ENCODE measurements around the gene CXCL3. TPM values are rescaled to one million over a fixed set of nuclear protein-coding genes. Genes with fewer than 3 reads are reported as not detected.

Gene CXCL3
- total and polyA plus RNA-seq, 9 of the 15 experiments (the other 6 are each of a cell fraction or from before 2014, with no cell fraction given): 2.3 to 8.9 (median 6.1) TPM

- Histone ChIP-seq H3K27me3 (ENCODE audit: control insufficient read depth in 2 of 2, insufficient read depth in 2 of 2, low read length in 2 of 2) (no peaks in the 10 kb centered on the region), H3K9me3 (replicated peaks; ENCODE audit: control insufficient read depth, insufficient read depth, low read depth, low read length) (no peaks in the 10 kb centered on the region), H3K79me2 (ENCODE audit: control insufficient read depth, insufficient read depth, low read length) (no peaks in the 10 kb centered on the region), H3K27ac (ENCODE audit: extremely low read depth, low read depth, low read length) (no peak overlapping the region), H3K4me2 (ENCODE audit: insufficient read depth, low read length) (no peak overlapping the region), H3K4me3 (no peak overlapping the region), H4K20me1 (replicated peaks; ENCODE audit: control insufficient read depth, insufficient read depth, low read length) (no peaks in the 10 kb centered on the region), H2AFZ (ENCODE audit: low read depth, low read length) (no peak overlapping the region), H3K4me1 (replicated peaks in 1 of 2; ENCODE audit: control insufficient read depth in 2 of 2, insufficient read depth in 2 of 2, low read length in 2 of 2) (peaks cover 0 to 11% of the 10 kb centered on the region in 2 experiments; a peak in 3 of 5 replicates), H3K36me3 (ENCODE audit: control insufficient read depth, insufficient read depth, low read length) (no peaks in the 10 kb centered on the region; the same call in 2 of the 3 replicates), H3K9me1 (ENCODE audit: control insufficient read depth, insufficient read depth, low read length) (no peaks in the 10 kb centered on the region), H3K9ac (ENCODE audit: insufficient read depth in 1 of 2, low read depth in 2 of 2, low read length in 2 of 2) (no peak overlapping the region)
- POLR2A ChIA-PET: interaction anchor here (0.6 to 3.8 kb wide), 3 partner anchors 11 to 48 kb away, joined by 3 to 18 read pairs (median 3); partner anchors contain the start of gene CXCL2
- intact Hi-C loops (cut with micrococcal nuclease) (no loop called here), in situ Hi-C loops (cut with MboI) (no loop called here)
- no TSS peak for BruUV-seq (replicated peaks)
- CTCF ChIA-PET (ENCODE audit: low intra/inter-chr PET ratio): interaction anchor here (0.7 kb wide), 1 partner anchor 906 kb away, joined by 3 read pairs; no protein-coding TSS in a partner anchor
- TF ChIP-seq KHSRP (IDR thresholded peaks at IDR 0.05) (no peak), SOX6 (IDR thresholded peaks at IDR 0.05) (peak; percentile 55; the same call in 1 of the 2 replicates), TCF3 (CRISPR knock-in tag; IDR thresholded peaks at IDR 0.05) (peak; percentile 39; the same call in 1 of the 2 replicates)
- DNase-seq (ENCODE audit: extremely low read depth in 1 of 4, low spot score in 3 of 4) (no peak), FAIRE-seq (no peak), ATAC-seq (no peak)
These were observed 49.0 kb upstream of the CXCL3 start for GRCh38 chr4:74087481-74087880.

DNA sequence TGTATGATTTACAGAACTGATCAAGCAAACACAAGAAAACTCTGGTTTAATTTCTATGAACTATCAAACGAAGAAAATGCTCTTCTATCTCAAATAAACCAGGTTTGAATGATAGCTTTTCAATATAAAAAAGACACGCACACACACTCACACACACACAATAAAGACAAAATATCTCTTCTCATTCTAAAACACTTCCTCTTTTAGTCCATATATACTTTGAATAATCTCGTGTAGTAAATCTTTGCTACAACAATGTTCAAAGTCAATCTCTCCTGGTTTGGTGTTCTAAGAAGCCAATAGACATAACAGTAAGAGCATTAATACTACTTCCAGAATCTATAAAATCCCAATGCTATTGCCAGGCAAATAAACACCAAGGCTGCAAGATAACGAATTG is 47.2 kb upstream of the CXCL3 start:
- WGBS (ENCODE audit: insufficient coverage, low coverage, missing lambda C conversion rate): 37% methylated on average over 4 of the region's 4 CpGs
- DNase-seq (ENCODE audit: extremely low read depth in 1 of 4, low spot score in 3 of 4) (no peak), FAIRE-seq (no peak), ATAC-seq (no peak)
- Histone ChIP-seq H3K36me3 (ENCODE audit: control insufficient read depth, insufficient read depth, low read length) (no peaks in the 10 kb centered on the region), H3K27me3 (ENCODE audit: control insufficient read depth in 2 of 2, insufficient read depth in 2 of 2, low read length in 2 of 2) (no peaks in the 10 kb centered on the region), H3K79me2 (ENCODE audit: control insufficient read depth, insufficient read depth, low read length) (no peaks in the 10 kb centered on the region), H3K27ac (ENCODE audit: extremely low read depth, low read depth, low read length) (no peak overlapping the region), H3K9me3 (replicated peaks; ENCODE audit: control insufficient read depth, insufficient read depth, low read depth, low read length) (no peaks in the 10 kb centered on the region), H3K4me3 (no peak overlapping the region), H3K9ac (ENCODE audit: insufficient read depth in 1 of 2, low read depth in 2 of 2, low read length in 2 of 2) (no peak overlapping the region), H2AFZ (ENCODE audit: low read depth, low read length) (peak overlapping the region; percentile 29; the same call in 1 of the 2 replicates), H3K9me1 (ENCODE audit: control insufficient read depth, insufficient read depth, low read length) (no peaks in the 10 kb centered on the region), H4K20me1 (replicated peaks; ENCODE audit: control insufficient read depth, insufficient read depth, low read length) (no peaks in the 10 kb centered on the region), H3K4me1 (replicated peaks in 1 of 2; ENCODE audit: control insufficient read depth in 2 of 2, insufficient read depth in 2 of 2, low read length in 2 of 2) (peaks cover 0 to 9% of the 10 kb centered on the region in 2 experiments; a peak in 3 of 5 replicates), H3K4me2 (ENCODE audit: insufficient read depth, low read length) (no peak overlapping the region)
- in situ Hi-C loops (cut with MboI): no loop called here
- CTCF ChIA-PET (ENCODE audit: low intra/inter-chr PET ratio): no interaction called here
- BruUV-seq (replicated peaks): no TSS peak
- POLR2A ChIA-PET: no interaction called here
- intact Hi-C loops (cut with micrococcal nuclease): no loop called here
- no peak for TF ChIP-seq ZNF785 (CRISPR knock-in tag; IDR thresholded peaks at IDR 0.05)
- no peak for TF ChIP-seq ATF4 (CRISPR knock-in tag; IDR thresholded peaks at IDR 0.05)
- TF ChIP-seq NFE2 (IDR thresholded peaks at IDR 0.05; ENCODE audit: low read depth): no peak
- peak; percentile 87 for TF ChIP-seq SPI1 (IDR thresholded peaks at IDR 0.05; ENCODE audit: borderline replicate concordance, low read depth, low read length)
- TF ChIP-seq HMGN3 (IDR thresholded peaks at IDR 0.05; ENCODE audit: borderline replicate concordance, extremely low read depth, insufficient read length, low read depth, low read length): no peak
- TF ChIP-seq POLR2H (tag; IDR thresholded peaks at IDR 0.05; ENCODE audit: low read depth): 0 out of 2 replicates have a peak, but pooled peaks have one; percentile 50

Measured in K562 (cell line).